ENCODE results near the gene MIDN. TPM values are rescaled to one million over a fixed set of nuclear protein-coding genes. Genes with fewer than 3 reads are reported as not detected.

The MIDN gene
- total RNA-seq, 2 experiments from 2014 or later: 58.0 to 65.7 TPM

GRCh38 chr19:1260749-1261537, 12.6 kb downstream of the MIDN start:
- POLR2A ChIA-PET: interaction anchor here (1.2 kb wide), 1 partner anchor 8 kb away, joined by 3 read pairs; the partner anchor contains the start of gene CIRBP
- Mint-ChIP-seq H3K27ac (peak overlapping the region; percentile 93), H3K4me1 (peaks cover 57% of the 10 kb centered on the region), H3K36me3 (ENCODE audit: low read depth) (peaks cover 16% of the 10 kb centered on the region), H3K27me3 (no peaks in the 10 kb centered on the region), H3K4me3 (peak overlapping the region; percentile 87), H3K9me3 (no peaks in the 10 kb centered on the region)
- peak; percentile 97 for DNase-seq
- CTCF ChIA-PET: interaction anchor here (1.2 to 11.3 kb wide), 4 partner anchors 8 to 17 kb away, joined by 3 to 299 read pairs (median 4); partner anchors contain the start of genes ATP5F1D and CIRBP

DNA sequence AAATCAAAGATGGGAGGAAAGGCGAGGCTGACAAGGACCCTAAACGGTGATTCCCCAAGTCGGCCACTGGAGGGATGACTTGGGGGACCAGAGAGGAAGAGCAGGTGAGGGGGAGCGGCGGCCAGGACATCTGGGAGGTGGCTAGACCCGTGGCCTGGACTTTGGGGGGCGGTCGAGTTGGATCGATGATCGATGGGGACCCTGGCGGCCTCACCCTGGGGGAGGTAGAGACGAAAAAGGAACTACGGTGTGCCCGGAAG, 13.1 kb downstream of the MIDN start:
- peaks cover 16% of the 10 kb centered on the region for H3K36me3 Mint-ChIP-seq (ENCODE audit: low read depth)
- peak overlapping the region; percentile 93 for H3K27ac Mint-ChIP-seq
- POLR2A ChIA-PET: interaction anchor here (0.7 kb wide), 1 partner anchor 10 kb away, joined by 3 read pairs; no protein-coding TSS in a partner anchor

GRCh38 chr19:1261798-1262622, 13.6 kb downstream of the MIDN start:
- ChIA-PET CTCF (interaction anchor here (2.0 to 11.3 kb wide), 3 partner anchors 7 to 18 kb away, joined by 5 to 299 read pairs (median 105); partner anchors contain the start of gene ATP5F1D), POLR2A (interaction anchor here (0.7 kb wide), 1 partner anchor 10 kb away, joined by 3 read pairs; no protein-coding TSS in a partner anchor)
- Mint-ChIP-seq H3K4me3 (peak overlapping the region; percentile 87), H3K27ac (peak overlapping the region; percentile 93), H3K4me1 (peaks cover 55% of the 10 kb centered on the region), H3K9me3 (no peaks in the 10 kb centered on the region), H3K27me3 (no peaks in the 10 kb centered on the region), H3K36me3 (ENCODE audit: low read depth) (peaks cover 16% of the 10 kb centered on the region)
- DNase-seq: peak; percentile 33

More for the DNA sequence above, 13.1 kb downstream of the MIDN start:
- CTCF ChIA-PET: interaction anchor here (2.0 to 11.3 kb wide), 2 partner anchors 12 to 18 kb away, joined by 5 to 299 read pairs; partner anchors contain the start of gene ATP5F1D
- Mint-ChIP-seq H3K4me1 (peaks cover 57% of the 10 kb centered on the region), H3K4me3 (peak overlapping the region; percentile 87), H3K9me3 (no peaks in the 10 kb centered on the region), H3K27me3 (no peaks in the 10 kb centered on the region)
- peak; percentile 42 for DNase-seq

GRCh38 chr19:1262623-1263123, 14.3 kb downstream of the MIDN start:
- ChIA-PET POLR2A (no interaction called here), CTCF (interaction anchor here (2.0 to 11.3 kb wide), 3 partner anchors 8 to 19 kb away, joined by 5 to 299 read pairs (median 105); partner anchors contain the start of gene ATP5F1D)
- Mint-ChIP-seq H3K4me1 (peaks cover 57% of the 10 kb centered on the region), H3K36me3 (ENCODE audit: low read depth) (peaks cover 12% of the 10 kb centered on the region), H3K4me3 (peak overlapping the region; percentile 30), H3K27ac (no peak overlapping the region), H3K9me3 (no peaks in the 10 kb centered on the region), H3K27me3 (peaks cover 2% of the 10 kb centered on the region)
- DNase-seq: no peak

- H3K27ac Mint-ChIP-seq: peak overlapping the region; percentile 46
- POLR2A ChIA-PET: no interaction called here
Observed at GRCh38 chr19:1263188-1263587, 14.8 kb downstream of the MIDN start.

GRCh38 chr19:1264801-1265614, 16.6 kb downstream of the MIDN start:
- peaks cover 2% of the 10 kb centered on the region for H3K27me3 Mint-ChIP-seq
- H3K36me3 Mint-ChIP-seq (ENCODE audit: low read depth): peaks cover 3% of the 10 kb centered on the region
- peak overlapping the region; percentile 69 for H3K27ac Mint-ChIP-seq
- DNase-seq: no peak
- H3K9me3 Mint-ChIP-seq: no peaks in the 10 kb centered on the region
- CTCF ChIA-PET: interaction anchor here (1.9 to 11.3 kb wide), 3 partner anchors 10 to 21 kb away, joined by 12 to 299 read pairs (median 105); partner anchors contain the start of genes ATP5F1D and FAM174C
- no peak overlapping the region for H3K4me3 Mint-ChIP-seq
- POLR2A ChIA-PET: no interaction called here
- H3K4me1 Mint-ChIP-seq: peaks cover 48% of the 10 kb centered on the region

More at GRCh38 chr19:1263188-1263587, 14.8 kb downstream of the MIDN start:
- CTCF ChIA-PET: interaction anchor here (2.0 to 11.3 kb wide), 3 partner anchors 9 to 19 kb away, joined by 5 to 299 read pairs (median 105); partner anchors contain the start of gene ATP5F1D
- Mint-ChIP-seq H3K4me3 (peak overlapping the region; percentile 34), H3K36me3 (ENCODE audit: low read depth) (peaks cover 7% of the 10 kb centered on the region), H3K4me1 (peaks cover 55% of the 10 kb centered on the region), H3K27me3 (peaks cover 2% of the 10 kb centered on the region), H3K9me3 (no peaks in the 10 kb centered on the region)
- no peak for DNase-seq

- DNase-seq: peak; percentile 39
- Mint-ChIP-seq H3K4me1 (peaks cover 54% of the 10 kb centered on the region), H3K9me3 (no peaks in the 10 kb centered on the region), H3K4me3 (peak overlapping the region; percentile 58), H3K27ac (peak overlapping the region; percentile 41), H3K36me3 (ENCODE audit: low read depth) (peaks cover 10% of the 10 kb centered on the region), H3K27me3 (peaks cover 2% of the 10 kb centered on the region)
- ChIA-PET POLR2A (no interaction called here), CTCF (interaction anchor here (1.0 to 11.3 kb wide), 4 partner anchors 10 to 226 kb away, joined by 5 to 299 read pairs (median 58); partner anchors contain the start of genes ABCA7, ATP5F1D and FAM174C)
Observed at GRCh38 chr19:1265615-1266128, 17.3 kb downstream of the MIDN start.

DNA sequence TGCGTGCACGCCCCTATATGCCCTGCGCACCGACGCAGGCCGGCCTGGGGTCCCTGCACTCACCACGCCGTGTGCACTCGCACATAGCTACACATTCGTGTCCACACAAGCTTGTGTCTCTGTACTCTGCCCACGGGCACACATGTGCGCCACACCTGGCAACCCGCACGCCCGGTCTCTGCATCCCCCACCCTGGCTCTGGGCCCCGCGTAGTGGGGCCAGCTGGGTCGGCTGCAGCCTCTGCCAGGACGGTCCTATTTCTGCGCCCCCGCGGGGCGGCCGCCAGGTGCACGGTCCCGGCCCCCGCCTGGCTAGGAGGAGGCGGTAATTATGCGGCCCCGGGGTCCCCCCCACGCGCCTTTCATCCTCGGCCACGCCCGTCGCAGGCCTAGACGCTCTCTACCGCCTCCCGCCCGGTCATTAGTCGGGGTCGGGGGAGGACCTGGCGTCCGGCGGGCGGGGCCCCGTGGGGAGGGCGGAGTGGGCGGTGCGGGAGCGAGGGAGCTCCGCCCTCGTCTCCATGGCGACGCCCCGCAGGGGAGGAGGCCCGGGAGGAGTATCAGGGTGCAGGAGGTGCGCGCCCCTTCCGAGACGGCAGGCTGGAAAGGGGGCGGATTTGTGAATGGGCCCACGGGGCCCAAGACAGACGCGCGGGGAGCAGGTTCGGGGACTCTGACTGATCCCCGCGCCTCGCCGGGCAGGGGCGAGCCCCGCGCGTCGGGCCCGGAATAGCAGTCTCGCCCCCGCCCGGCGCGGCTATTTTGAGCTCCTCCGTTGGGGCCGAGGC, 17.9 kb downstream of the MIDN start:
- H3K36me3 Mint-ChIP-seq (ENCODE audit: low read depth): peaks cover 16% of the 10 kb centered on the region
- peak; percentile 86 for DNase-seq
- H3K4me1 Mint-ChIP-seq: peaks cover 58% of the 10 kb centered on the region
- ChIA-PET CTCF (interaction anchor here (0.6 to 11.3 kb wide), 24 partner anchors 9 to 617 kb away, joined by 3 to 299 read pairs (median 3); partner anchors contain the start of genes ABCA7, ATP5F1D, FAM174C and GPX4), POLR2A (interaction anchor here (1.6 to 2.1 kb wide), 2 partner anchors 13 to 22 kb away, joined by 6 to 21 read pairs; no protein-coding TSS in a partner anchor)
- H3K27ac Mint-ChIP-seq: peak overlapping the region; percentile 19
- H3K4me3 Mint-ChIP-seq: peak overlapping the region; percentile 58
- H3K9me3 Mint-ChIP-seq: no peaks in the 10 kb centered on the region
- peaks cover 2% of the 10 kb centered on the region for H3K27me3 Mint-ChIP-seq

DNA sequence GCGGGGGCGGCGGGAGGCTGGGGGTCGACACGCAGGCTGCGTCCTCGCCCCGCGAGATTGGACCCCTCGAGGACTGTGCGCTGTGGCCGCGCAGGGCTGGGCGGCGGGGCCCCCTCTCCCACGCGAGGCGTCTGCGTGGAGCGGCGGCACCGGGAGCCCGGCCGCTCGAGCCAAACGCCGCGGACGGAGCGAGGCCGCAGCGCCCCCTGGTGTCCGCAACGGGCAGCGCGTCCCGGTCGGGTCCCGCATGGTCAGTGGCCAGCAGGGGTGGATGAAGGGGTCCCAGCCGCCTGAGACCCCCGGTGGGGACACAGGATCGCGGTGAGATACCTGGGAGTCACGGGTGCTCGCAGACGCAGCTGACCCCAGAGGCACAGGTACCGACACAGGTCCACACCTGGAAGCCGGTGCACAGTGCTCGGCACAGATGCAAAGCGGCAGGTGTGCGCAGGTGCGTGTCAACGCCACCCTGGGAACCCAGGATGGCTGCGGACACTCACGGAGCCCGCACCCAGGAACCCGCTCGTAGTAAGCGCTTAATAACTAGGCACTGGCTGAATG, 18.6 kb downstream of the MIDN start:
- CTCF ChIA-PET: interaction anchor here (0.7 to 11.3 kb wide), 21 partner anchors 9 to 618 kb away, joined by 3 to 299 read pairs (median 3); partner anchors contain the start of genes ATP5F1D, FAM174C, GPX4 and WDR18
- DNase-seq: peak; percentile 66
- H3K9me3 Mint-ChIP-seq: no peaks in the 10 kb centered on the region
- peaks cover 58% of the 10 kb centered on the region for H3K4me1 Mint-ChIP-seq
- peaks cover 2% of the 10 kb centered on the region for H3K27me3 Mint-ChIP-seq
- no peak overlapping the region for H3K27ac Mint-ChIP-seq
- POLR2A ChIA-PET: interaction anchor here (1.6 to 2.1 kb wide), 2 partner anchors 14 to 23 kb away, joined by 6 to 21 read pairs; no protein-coding TSS in a partner anchor
- peaks cover 23% of the 10 kb centered on the region for H3K36me3 Mint-ChIP-seq (ENCODE audit: low read depth)
- H3K4me3 Mint-ChIP-seq: peak overlapping the region; percentile 58

GRCh38 chr19:1267477-1268225, 19.3 kb downstream of the MIDN start:
- Mint-ChIP-seq H3K4me1 (peaks cover 60% of the 10 kb centered on the region), H3K4me3 (peak overlapping the region; percentile 36), H3K27ac (peak overlapping the region; percentile 41), H3K9me3 (no peaks in the 10 kb centered on the region), H3K36me3 (ENCODE audit: low read depth) (peaks cover 28% of the 10 kb centered on the region), H3K27me3 (peaks cover 2% of the 10 kb centered on the region)
- ChIA-PET POLR2A (interaction anchor here (1.6 to 2.1 kb wide), 2 partner anchors 15 to 24 kb away, joined by 6 to 21 read pairs; no protein-coding TSS in a partner anchor), CTCF (interaction anchor here (0.7 to 11.3 kb wide), 7 partner anchors 13 to 241 kb away, joined by 3 to 299 read pairs (median 3); partner anchors contain the start of gene ATP5F1D)
- no peak for DNase-seq
